IMR-90 (cell line): ENCODE results near the gene ARHGEF1.

Experiments used
- BHLHE40 ChIP-seq: fragments of 150-350 bp; IDR thresholded peaks from 2 replicates; pipeline ENCODE4 v1.6.1; 2016; ENCODE audit warnings: mild to moderate bottlenecking, low read depth, low read length
- CEBPB ChIP-seq: IDR thresholded peaks from 2 replicates; pipeline ENCODE4 v1.6.1; 2012; ENCODE audit warnings: low read depth, low read length, improper control_type of control experiment
- CTCF ChIP-seq: conservative IDR thresholded peaks from 2 replicates; pipeline ENCODE4 v1.5.1; 2012; ENCODE audit warnings: mild to moderate bottlenecking, low read depth, low read length, improper control_type of control experiment
- MAFK ChIP-seq: IDR thresholded peaks from 2 replicates; pipeline ENCODE4 v1.6.1; 2012; ENCODE audit warnings: low read depth, low read length, improper control_type of control experiment
- MAZ ChIP-seq: IDR thresholded peaks from 2 replicates; pipeline ENCODE4 v1.6.1; 2012; ENCODE audit warnings: low read depth, mild to moderate bottlenecking, low read length, improper control_type of control experiment, moderate library complexity, borderline replicate concordance
- MXI1 ChIP-seq: IDR thresholded peaks from 2 replicates; pipeline ENCODE4 v1.6.1; 2012; ENCODE audit warnings: low read depth, mild to moderate bottlenecking, low read length, moderate library complexity, borderline replicate concordance
- POLR2A ChIP-seq: IDR thresholded peaks from 2 replicates; pipeline ENCODE4 v1.6.1; 2012; ENCODE audit warnings: mild to moderate bottlenecking, low read depth, low read length
- RAD21 ChIP-seq: IDR thresholded peaks from 2 replicates; pipeline ENCODE4 v1.6.1; 2012; ENCODE audit warnings: low read length, improper control_type of control experiment
- USF2 ChIP-seq: fragments of 150-350 bp; IDR thresholded peaks from 2 replicates; pipeline ENCODE4 v1.6.1; 2017; ENCODE audit warnings: mild to moderate bottlenecking, antibody characterized with exemption, low read length, low read depth
- TF ChIP-seq, protein P1 (sequence below): fragments of 150-350 bp; IDR thresholded peaks from 2 replicates; pipeline ENCODE4 v1.6.1; 2016; ENCODE audit warnings: low read depth, mild to moderate bottlenecking, low read length, moderate library complexity, borderline replicate concordance

- TF ChIP-seq CTCF (no peak), POLR2A (no peak), CEBPB (no peak), MAZ (no peak), RAD21 (no peak), MXI1 (no peak), MAFK (no peak), BHLHE40 (no peak), USF2 (no peak)
- TF ChIP-seq, protein P1, sequence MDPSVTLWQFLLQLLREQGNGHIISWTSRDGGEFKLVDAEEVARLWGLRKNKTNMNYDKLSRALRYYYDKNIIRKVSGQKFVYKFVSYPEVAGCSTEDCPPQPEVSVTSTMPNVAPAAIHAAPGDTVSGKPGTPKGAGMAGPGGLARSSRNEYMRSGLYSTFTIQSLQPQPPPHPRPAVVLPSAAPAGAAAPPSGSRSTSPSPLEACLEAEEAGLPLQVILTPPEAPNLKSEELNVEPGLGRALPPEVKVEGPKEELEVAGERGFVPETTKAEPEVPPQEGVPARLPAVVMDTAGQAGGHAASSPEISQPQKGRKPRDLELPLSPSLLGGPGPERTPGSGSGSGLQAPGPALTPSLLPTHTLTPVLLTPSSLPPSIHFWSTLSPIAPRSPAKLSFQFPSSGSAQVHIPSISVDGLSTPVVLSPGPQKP: no peak
These were observed 32.2 kb downstream of the ARHGEF1 start for GRCh38 chr19:41915021-41915775.
